Breast epithelium (tissue), 4 donors: ENCODE data around the gene ANKRD40CL. TPM values are rescaled to one million over a fixed set of nuclear protein-coding genes. Genes with fewer than 3 reads are reported as not detected.

Experiments
- DNase-seq, 2 donors: peaks; one replicate each; pipeline ENCODE4 v3.0.0-alpha.2; 2019; ENCODE audit warnings: low spot score in 2 of 2
- H3K27ac ChIP-seq, 2 donors: fragments of 200-600 bp; sonication (generic) in 1 of 2; one replicate each; pipeline ENCODE4 v1.5.1; 2016 to 2019; ENCODE audit warnings: mild to moderate bottlenecking in 1 of 2
- H3K27me3 ChIP-seq, 2 donors: fragments of 200-600 bp; sonication (generic) in 1 of 2; one replicate each; pipeline versions ENCODE4 v1.5.1 to v1.6.0; 2017 to 2019; ENCODE audit warnings: control low read depth in 1 of 2, mild to moderate bottlenecking in 1 of 2
- H3K36me3 ChIP-seq: fragments of 200-600 bp; one replicate; pipeline ENCODE4 v1.5.1; 2019
- H3K4me1 ChIP-seq, 2 donors: fragments of 200-600 bp; sonication (generic); one replicate each; pipeline ENCODE4 v1.5.1; 2016 to 2019; ENCODE audit warnings: control low read depth in 1 of 2
- H3K4me3 ChIP-seq, 3 donors: fragments of 200-600 bp; sonication (generic); 1 replicate in 2 of 3; 2 replicates in 1 of 3; pipeline ENCODE4 v1.5.1; 2016 to 2019; ENCODE audit warnings: mild to moderate bottlenecking in 3 of 3, moderate library complexity in 2 of 3
- H3K9me3 ChIP-seq, 2 donors: fragments of 200-600 bp; sonication (generic) in 1 of 2; one replicate each; pipeline ENCODE4 v1.5.1; 2016 to 2019; ENCODE audit warnings: control low read depth in 1 of 2
- POLR2A ChIP-seq: fragments of 450-650 bp; IDR thresholded peaks from one replicate; pipeline ENCODE4 v1.6.1; 2016; ENCODE audit warnings: antibody characterized with exemption, mild to moderate bottlenecking, moderate library complexity
- POLR2AphosphoS5 ChIP-seq, 3 donors: sonication (generic); formaldehyde crosslinking; IDR thresholded peaks; one replicate each; pipeline ENCODE4 v1.6.1; 2017; ENCODE audit warnings: antibody characterized with exemption in 3 of 3
- intact Hi-C: fragments of 100-400 bp; cut with DNase I; formaldehyde crosslinking; loops from one replicate; pipeline ENCODE4 v1.15.1; 2023; ENCODE audit warnings: low total_unique reads
- total RNA-seq, 3 donors: library from RNA; depleted of rRNA; stranded (reverse); fragments of >200 nt; gene quantifications; one replicate each; pipeline ENCODE4 v1.1.0, GENCODE V29; 2016
- TF ChIP-seq, protein P1 (sequence below), 3 donors: fragments of 450-650 bp; IDR thresholded peaks; one replicate each; pipeline ENCODE4 v1.5.1; 2016 to 2017; ENCODE audit warnings: antibody characterized with exemption in 3 of 3, mild to moderate bottlenecking in 3 of 3, moderate library complexity in 3 of 3

ANKRD40CL gene, protein sequence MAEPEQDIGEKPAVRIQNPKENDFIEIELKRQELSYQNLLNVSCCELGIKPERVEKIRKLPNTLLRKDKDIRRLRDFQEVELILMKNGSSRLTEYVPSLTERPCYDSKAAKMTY
- total RNA-seq = not detected

DNA sequence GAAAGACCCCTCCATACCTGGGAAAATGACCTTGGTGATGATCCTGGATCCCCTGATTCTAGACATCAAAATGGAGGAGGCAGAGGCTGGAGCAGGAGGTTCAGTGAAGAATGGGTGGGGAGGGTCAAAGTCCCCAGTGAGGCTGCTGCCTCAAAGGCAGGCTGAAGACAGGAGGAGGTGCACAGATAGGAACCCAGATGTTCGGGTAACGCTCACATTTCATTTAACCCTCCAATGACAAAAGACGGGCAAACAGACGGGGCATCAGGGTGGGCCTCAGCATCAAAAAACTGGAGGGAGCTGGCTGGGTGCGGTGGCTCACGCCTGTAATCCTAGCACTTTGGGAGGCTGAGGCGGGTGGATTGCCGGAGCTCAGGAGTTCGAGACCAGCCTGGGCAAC, at the start of gene ANKRD40CL:
ANKRD40CL (minus strand) TSS at position 73 of the 400 bp plus-strand sequence. CDS start 605 bp downstream, outside the sequence.
- H3K27me3 ChIP-seq = no peaks in the 10 kb centered on the region
- H3K27ac ChIP-seq = no peak within 1 kb of the TSS
- intact Hi-C loops = no loop called here
- no peaks in the 10 kb centered on the region for H3K9me3 ChIP-seq
- H3K36me3 ChIP-seq = no peaks in the 10 kb centered on the region
- no peak for DNase-seq
- no peaks in the 10 kb centered on the region for H3K4me1 ChIP-seq
- H3K4me3 ChIP-seq = no peak within 1 kb of the TSS
- TF ChIP-seq POLR2AphosphoS5 (IDR thresholded peaks at IDR 0.05) = no peak
- TF ChIP-seq, protein P1, sequence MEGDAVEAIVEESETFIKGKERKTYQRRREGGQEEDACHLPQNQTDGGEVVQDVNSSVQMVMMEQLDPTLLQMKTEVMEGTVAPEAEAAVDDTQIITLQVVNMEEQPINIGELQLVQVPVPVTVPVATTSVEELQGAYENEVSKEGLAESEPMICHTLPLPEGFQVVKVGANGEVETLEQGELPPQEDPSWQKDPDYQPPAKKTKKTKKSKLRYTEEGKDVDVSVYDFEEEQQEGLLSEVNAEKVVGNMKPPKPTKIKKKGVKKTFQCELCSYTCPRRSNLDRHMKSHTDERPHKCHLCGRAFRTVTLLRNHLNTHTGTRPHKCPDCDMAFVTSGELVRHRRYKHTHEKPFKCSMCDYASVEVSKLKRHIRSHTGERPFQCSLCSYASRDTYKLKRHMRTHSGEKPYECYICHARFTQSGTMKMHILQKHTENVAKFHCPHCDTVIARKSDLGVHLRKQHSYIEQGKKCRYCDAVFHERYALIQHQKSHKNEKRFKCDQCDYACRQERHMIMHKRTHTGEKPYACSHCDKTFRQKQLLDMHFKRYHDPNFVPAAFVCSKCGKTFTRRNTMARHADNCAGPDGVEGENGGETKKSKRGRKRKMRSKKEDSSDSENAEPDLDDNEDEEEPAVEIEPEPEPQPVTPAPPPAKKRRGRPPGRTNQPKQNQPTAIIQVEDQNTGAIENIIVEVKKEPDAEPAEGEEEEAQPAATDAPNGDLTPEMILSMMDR (IDR thresholded peaks at IDR 0.05) = no peak
- no peak for TF ChIP-seq POLR2A

- H3K4me1 ChIP-seq = no peaks in the 10 kb centered on the region
- no peaks in the 10 kb centered on the region for H3K36me3 ChIP-seq
- DNase-seq = no peak
- H3K9me3 ChIP-seq = no peaks in the 10 kb centered on the region
- H3K27me3 ChIP-seq = no peaks in the 10 kb centered on the region
- TF ChIP-seq POLR2AphosphoS5 (IDR thresholded peaks at IDR 0.05) (no peak), POLR2A (no peak)
- TF ChIP-seq, protein P1 (IDR thresholded peaks at IDR 0.05) = no peak
- H3K27ac ChIP-seq = no peak overlapping the region
- intact Hi-C loops = no loop called here
- H3K4me3 ChIP-seq = no peak overlapping the region
Measured at GRCh38 chr17:50816271-50816670, 49.0 kb upstream of the ANKRD40CL start.

- H3K36me3 ChIP-seq = no peaks in the 10 kb centered on the region
- TF ChIP-seq POLR2A (no peak), POLR2AphosphoS5 (IDR thresholded peaks at IDR 0.05) (no peak)
- TF ChIP-seq, protein P1 (IDR thresholded peaks at IDR 0.05) = no peak
- H3K27me3 ChIP-seq = no peaks in the 10 kb centered on the region
- no peaks in the 10 kb centered on the region for H3K9me3 ChIP-seq
- H3K27ac ChIP-seq = no peak overlapping the region
- no peak for DNase-seq
- intact Hi-C loops = no loop called here
- H3K4me1 ChIP-seq = no peaks in the 10 kb centered on the region
- H3K4me3 ChIP-seq = no peak overlapping the region
Measured at GRCh38 chr17:50815400-50815799, 48.1 kb upstream of the ANKRD40CL start.

DNA sequence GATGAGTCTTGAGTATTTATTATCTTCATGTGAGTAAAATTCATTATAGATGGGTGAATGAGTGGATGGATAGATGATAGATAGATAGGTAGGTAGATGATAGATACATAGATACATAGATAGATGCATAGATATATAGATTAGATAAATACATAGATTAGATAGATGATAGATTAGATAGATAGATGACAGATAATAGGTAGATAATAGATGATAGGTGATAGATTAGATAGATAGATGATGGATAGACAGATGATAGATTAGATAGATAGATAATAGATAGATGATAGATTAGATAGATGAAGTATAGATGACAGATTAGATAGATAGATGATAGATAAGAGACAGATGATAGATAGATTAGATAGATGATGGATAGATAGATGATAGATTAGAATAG, 46.3 kb upstream of the ANKRD40CL start:
- TF ChIP-seq POLR2A (no peak), POLR2AphosphoS5 (IDR thresholded peaks at IDR 0.05) (no peak)
- TF ChIP-seq, protein P1 (IDR thresholded peaks at IDR 0.05) = no peak
- DNase-seq = no peak
- H3K27ac ChIP-seq = no peak overlapping the region
- no peaks in the 10 kb centered on the region for H3K4me1 ChIP-seq
- no peak overlapping the region for H3K4me3 ChIP-seq
- intact Hi-C loops = no loop called here
- no peaks in the 10 kb centered on the region for H3K36me3 ChIP-seq
- no peaks in the 10 kb centered on the region for H3K9me3 ChIP-seq
- no peaks in the 10 kb centered on the region for H3K27me3 ChIP-seq

DNA sequence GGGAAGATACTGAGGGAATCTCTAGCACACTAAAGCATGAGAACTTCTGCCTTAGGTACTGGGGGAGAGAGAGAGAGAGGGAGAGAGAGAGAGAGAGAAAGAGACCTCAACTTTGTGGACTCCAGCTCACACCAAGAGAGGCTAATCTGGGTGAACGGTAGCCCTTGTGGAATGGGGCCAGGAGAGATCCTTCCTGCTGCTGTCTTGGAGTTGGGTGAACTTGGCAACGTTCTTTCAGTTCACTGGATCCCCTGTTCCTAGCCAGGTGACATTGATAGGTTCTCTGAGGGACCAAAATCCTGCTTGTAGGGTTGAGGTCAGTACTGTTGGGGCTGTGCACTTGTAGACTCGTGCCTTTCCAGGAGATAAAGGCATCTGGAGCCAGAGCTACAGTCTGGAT, 41.6 kb upstream of the ANKRD40CL start:
- DNase-seq = no peak
- Histone ChIP-seq H3K9me3 (no peaks in the 10 kb centered on the region), H3K27me3 (no peaks in the 10 kb centered on the region), H3K4me3 (no peak overlapping the region), H3K36me3 (no peaks in the 10 kb centered on the region), H3K27ac (no peak overlapping the region), H3K4me1 (no peaks in the 10 kb centered on the region)
- TF ChIP-seq POLR2A (no peak), POLR2AphosphoS5 (IDR thresholded peaks at IDR 0.05) (no peak)
- TF ChIP-seq, protein P1 (IDR thresholded peaks at IDR 0.05) = no peak
- intact Hi-C loops = no loop called here
